NCI-H1417 (cell line): ENCODE measurements around the gene GMNN.
"Not testable (repeated sequence)": the region's sequence is repeated elsewhere in the genome, so short reads cannot be mapped to it uniquely, and the experiment has no call there.

Experiments
- DNase-seq, 3 experiments: peaks; one replicate each; lab custom pipeline; 2025; lab: John Stamatoyannopoulos, UW

GMNN gene

DNA sequence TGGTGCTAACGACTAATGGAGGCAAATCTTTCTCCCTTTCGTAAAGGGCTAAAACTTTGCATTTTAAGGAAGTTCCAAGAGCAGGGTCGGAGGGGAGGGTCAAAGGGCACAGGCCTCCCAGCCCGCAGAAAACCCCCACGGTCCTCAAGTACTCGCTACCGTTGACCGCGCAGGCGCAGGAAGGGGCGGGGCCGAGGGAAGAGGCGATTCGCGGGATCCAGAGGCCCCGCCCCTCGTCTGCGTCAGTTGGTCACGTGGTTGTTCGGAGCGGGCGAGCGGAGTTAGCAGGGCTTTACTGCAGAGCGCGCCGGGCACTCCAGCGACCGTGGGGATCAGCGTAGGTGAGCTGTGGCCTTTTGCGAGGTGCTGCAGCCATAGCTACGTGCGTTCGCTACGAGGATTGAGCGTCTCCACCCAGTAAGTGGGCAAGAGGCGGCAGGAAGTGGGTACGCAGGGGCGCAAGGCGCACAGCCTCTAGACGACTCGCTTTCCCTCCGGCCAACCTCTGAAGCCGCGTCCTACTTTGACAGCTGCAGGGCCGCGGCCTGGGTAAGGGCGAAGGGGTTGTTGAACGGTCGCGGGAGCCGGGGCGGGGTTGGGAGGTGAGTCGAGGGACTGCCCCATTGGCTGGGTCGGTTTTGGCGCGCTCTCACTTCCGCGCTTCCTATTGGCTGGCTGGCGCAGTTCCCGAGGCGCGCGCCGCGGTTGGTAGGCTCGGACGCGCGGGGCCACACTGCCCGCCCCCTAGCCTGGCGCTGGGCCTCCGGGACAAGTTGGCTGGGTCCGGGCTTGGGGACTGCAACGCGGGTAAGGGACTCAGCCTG, at the start of gene GMNN:
TSS of gene GMNN (plus strand) at position 242 of the 824 bp plus-strand sequence. CDS start 2,310 bp downstream, outside the sequence.
- peak; percentile 95 to 98 (median 97) for DNase-seq

DNA sequence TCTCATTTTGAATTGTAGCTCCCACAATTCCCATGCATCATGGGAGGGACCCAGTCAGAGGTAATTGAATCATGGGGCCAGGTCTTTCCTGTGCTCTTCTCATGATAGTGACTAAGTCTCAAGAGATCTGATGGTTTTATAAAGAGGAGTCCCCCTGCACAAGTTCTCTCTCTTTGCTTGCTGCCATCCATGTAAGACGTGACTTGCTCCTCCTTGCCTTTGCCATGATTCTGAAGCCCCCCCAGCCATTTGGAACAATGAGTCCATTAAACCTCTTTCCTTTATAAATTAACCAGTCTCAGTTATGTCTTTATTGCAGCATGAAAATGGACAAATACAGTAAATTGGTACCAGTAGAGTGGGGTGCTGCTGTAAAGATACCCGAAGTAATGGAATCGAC, 44.1 kb upstream of the GMNN start:
- DNase-seq, result not testable (repeated sequence)

DNA sequence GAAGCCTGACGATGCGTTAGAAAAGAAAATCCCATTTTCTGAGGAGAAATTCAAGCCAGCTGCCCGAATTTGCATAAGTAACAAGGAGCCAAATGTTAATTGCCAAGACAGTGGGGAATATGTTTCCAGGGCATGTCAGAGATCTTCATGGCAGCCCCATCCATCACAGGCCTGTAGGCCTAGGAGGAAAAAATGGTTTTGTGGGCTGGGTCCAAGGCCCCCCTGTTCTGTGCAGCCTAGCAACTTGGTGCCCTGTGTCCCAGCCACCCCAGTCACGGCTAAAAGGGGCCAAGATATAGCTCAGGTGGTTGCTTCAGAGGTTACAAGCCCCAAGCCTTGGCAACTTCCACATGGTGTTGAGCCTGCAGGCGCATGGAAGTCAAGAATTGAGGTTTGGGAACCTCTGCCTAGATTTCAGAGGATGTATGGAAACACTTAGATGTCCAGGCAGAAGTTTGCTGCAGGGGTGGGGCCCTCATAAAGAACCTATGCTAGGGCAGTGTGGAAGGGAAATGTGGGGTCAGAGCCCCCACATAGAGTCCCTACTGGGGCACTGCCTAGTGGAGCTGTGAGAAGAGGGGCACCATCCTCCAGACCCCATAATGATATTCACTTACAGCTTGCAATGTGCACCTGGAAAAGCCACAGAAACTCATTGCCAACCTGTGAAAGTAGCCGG, 43.1 kb upstream of the GMNN start:
- not testable (repeated sequence) for DNase-seq

DNA sequence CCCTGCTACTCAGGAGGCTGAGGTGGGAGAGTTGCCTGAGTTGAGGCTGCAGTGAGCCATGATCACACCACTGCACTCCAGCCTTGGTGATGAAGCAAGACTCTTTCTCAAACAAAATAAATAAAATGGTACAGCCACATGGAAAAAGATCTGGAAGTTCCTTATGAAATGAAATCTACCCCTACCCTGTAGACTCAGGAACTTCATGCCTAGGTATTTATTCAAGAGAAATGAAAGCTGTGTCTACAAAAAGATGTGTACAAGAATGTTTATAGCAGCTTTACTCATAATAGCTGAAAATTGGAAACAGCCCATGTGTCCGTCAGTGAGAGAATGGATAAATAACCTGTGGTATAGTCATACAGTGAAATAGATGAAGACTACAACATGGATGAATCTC, 40.6 kb upstream of the GMNN start:
- no peak for DNase-seq

DNA sequence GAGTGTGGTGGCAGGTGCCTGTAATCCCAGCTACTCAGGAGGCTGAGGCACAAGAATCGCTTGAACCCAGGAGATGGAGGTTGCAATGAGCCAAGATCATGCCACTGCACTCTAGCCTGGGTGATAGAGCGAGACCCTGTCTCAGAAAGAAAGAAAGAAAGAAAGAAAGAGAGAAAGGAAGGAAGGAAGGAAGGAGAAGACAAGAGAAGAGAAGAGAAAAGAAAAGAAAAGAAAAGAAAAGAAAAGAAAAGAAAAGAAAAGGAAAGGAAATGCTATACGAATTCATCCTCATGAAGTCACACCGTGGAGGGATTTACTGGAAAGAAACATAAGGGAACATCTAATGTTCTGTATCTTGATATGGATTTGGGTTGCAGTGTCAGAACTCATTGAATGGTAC, 40.0 kb upstream of the GMNN start:
- not testable (repeated sequence) for DNase-seq

DNA sequence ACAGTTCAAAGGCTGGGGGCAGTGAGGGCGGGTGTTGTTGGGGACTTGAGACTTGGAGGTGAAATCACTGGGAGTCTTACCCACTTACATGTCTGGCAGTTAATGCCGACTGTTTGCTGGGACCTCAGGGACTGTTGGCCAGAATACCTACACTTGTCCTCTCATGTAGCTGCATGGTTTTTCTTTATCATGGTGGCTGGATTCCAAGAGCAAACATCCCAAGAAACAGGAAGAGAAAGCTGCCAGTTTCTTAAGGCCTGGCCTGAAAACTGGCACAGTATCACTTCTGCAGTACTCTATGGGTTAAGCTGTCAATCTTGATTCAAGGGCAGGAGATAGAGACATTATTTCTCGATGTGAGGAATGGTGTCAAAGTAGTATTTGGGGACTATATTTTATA, 36.0 kb upstream of the GMNN start:
- no peak for DNase-seq

DNA sequence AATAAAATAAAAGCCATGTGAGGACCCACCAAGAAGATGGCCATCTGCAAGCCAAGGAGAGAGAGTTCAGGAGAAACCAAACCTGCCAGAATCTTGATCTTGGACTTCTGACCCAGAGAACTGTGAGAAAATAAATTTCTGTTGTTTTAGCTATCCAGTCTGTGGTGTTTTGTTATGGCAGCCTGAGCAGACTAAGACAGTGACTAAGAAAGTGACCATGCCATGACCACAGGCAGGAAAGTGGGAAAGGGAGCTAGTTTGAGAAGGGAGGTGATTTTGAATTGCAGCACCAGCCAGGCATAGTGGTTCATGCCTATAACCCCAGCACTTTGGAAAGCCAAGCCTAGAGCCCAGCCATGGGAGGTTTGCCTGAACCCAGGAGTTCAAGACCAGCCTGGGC, 33.9 kb upstream of the GMNN start:
- DNase-seq, result no peak

DNA sequence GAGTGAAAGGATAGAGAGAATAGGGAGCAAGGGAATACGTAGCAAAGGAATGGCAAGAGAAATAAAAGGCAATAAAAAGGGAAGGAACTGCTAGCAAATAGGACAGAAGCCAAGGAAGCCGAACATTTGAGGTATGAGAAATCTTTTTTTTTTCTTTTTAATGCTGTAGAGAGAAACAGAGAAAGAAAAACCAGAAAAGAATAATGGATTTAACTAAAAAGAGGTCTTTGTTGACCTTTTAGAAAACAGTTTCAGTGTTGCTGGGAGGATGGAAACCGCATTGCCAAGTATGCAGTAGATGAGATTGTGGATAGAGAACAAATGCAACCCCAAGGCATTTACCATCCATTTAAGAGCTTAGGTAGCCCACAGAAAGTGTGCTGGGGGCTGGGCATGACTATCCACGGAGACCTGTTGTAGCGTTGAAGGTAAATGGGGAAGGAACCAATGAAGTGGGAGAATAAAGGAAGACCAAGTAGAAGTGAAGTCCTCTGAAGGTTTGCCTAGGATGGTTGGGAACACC, 32.5 kb upstream of the GMNN start:
- DNase-seq, result no peak

DNA sequence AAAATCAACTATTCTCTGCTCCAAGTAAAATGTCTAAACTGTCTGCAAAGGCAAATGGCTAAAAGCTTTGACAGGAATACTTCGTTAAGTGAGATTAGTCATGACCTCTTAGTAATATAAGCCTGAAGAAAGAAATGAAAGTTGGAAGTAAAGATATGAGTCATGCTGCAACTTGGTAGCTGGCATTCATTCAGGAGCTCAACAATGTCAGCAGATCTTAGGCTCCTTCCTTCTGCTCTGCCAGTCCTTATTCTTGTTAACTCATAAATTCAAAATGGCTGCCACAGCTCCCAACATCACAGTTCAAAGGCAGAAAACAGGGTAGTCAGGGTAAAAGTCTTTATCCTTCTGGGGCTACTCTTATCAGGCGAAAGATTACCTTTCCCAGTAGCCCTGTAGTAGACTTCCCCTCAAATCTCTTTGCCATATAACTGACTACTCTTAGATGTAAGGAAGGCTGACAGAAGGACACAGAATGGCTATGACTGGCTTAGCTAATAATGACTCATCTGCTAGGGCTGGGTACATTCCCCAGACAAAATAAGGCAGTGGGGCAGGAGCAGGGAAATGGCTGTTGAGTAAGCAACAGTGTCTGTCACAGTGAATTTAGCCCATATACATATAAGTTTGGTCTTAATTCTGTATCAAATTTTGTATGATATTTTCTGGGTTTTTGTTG, 31.3 kb upstream of the GMNN start:
- no peak for DNase-seq

DNA sequence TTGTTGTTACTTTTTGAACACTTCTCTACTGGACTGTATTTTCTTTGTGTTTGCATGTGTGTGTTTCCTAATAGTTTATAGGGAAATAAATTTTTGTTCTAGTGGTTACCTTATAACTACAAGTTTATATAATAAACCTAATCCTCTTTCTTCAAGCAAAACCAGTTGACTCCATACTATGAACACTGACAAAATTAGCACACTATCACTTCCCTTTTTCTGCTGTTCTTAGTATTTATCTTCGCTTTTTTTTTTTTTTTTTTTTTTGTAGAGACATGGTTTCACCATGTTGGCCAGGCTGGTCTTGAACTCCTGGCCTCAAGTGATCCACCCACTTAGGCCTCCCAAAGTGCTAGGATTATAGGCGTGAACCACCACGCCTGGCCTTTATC, 30.8 kb upstream of the GMNN start:
- DNase-seq, result no peak

DNA sequence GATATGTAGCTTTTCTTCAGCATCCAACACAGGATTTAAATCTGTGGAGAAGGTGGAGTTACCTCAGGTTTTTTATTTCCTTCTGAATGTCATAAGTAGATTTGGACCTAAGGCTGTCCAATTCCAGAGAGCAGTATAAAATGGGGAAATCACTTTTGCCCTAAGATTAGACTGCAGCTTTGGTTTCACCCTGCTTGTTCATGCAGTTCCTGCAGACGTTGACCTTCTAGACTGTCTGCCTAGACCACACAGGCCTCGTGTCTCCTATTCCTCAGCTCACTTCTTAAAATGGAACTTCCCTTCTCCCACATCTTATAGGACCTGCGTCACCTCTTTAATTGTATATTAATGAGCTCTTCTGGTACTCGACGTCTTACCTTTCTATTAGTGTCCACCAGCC, 29.8 kb upstream of the GMNN start:
- no peak for DNase-seq

DNA sequence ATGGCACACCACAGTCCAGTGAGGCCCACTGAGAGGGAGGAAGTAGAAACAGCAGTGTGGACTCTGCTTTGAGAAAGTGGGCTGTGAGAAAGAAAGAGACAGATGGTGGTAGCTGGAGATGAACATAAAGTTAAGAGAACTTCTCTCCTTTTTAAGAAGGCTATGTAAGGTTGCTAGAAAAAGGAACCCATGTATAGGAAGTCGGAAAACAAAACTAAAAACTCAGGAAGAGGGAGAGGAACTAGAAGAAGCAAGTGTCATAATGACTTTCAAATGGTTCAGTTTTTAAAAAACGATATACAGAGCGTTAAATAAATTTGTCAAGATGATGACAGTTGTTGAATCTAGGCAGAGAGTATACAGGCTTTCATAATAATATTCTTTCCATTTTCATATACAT, 25.4 kb upstream of the GMNN start:
- DNase-seq, result no peak

DNA sequence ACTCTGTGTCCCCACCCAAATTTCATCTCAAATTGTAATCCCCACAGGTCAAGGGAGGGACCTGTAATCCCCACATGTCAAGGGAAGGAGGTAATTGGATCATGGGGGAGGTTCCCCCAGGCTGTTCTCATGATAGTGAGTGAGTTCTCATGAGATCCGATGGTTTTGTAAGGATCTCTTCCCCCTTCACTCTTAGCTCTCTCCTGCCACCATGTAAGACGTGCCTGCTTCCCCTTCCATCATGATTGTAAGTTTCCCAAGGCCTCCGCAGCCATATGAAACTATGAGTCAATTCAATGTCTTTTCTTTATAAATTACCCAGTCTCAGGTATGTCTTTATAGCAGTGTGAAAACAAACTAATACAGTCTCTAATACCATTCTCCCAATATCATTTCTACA, 23.9 kb upstream of the GMNN start:
- DNase-seq, result not testable (repeated sequence)

DNA sequence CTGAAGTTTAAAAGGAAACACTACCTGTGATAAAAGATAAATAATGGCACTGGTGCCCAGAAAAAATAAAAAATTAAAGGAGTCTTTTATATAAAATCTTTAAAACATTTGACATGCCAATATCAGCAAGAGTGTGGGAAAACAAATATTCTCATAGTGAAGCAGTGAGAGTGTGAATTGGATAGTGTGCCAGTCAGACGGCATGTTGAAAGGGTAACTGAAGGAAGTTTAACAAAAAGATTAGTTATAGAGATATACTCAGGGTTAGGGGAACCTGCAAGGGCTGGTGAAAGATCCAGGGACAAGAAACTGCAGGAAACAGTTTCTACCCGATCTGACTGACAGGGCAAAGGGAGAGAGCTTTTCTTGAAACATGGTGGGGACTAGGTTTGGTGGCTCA, 22.2 kb upstream of the GMNN start:
- DNase-seq, result no peak

DNA sequence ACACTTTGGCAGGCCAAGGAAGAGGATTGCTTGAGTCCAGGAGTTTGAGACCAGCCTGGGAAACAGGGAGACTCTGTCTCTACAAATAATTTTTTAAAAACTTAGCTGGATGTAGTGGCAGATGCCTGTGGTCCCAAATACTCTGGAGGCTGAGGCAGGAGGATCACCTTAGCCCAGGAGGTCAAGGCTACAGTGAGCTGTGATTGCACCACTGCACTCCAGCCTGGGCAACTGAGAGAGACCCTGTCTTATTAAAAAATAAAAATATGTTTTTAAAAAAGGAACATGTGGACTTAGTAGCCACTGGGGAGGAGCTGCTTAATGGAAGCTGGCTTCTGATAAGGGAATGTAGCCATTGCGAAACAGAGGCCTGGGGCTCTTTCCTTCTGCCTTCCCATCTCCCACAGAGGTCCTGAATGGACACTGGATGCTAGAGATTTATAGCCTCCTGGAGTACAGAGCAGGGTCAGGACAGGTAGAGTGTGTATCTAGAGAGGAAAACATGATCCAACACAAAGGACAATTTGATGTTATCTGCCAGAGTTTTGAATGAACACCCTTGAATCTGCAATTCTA, 21.7 kb upstream of the GMNN start:
- DNase-seq, result no peak

DNA sequence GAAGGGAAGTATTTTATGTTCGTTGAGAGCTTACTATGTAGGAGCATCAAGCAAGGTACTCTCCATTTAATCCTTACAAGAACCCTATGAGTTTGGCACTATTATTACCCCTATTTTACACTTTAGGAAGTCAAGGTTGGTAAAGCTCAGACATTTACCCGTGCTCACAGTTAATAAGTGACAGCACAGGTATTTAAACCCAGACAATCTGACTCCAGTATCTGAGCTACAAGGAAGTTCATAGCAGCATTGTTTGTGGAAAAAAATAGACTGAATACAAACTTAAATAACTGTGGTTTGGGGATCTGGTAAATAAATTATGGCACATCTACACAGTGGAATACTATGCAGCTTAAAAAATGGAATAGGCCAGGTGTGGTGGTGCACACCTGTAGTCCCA, 21.2 kb upstream of the GMNN start:
- no peak for DNase-seq

DNA sequence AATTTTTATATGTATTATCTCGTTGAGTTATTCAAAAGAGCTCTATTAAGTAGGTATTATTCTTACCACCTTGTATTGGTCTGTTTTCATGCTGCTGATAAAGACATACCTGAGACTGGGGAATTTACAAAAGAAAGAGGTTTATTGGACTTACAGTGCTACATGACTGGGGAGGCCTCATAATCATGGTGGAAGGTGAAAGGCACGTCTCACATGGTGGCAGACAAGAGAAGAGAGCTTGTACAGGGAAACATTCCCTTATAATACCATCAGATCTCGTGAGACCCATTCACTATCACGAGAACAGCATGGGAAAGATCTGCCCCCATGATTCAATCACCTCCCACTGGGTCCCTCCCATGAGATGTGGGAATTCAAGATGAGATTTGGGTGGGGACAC, 20.4 kb upstream of the GMNN start:
- DNase-seq, result not testable (repeated sequence)

DNA sequence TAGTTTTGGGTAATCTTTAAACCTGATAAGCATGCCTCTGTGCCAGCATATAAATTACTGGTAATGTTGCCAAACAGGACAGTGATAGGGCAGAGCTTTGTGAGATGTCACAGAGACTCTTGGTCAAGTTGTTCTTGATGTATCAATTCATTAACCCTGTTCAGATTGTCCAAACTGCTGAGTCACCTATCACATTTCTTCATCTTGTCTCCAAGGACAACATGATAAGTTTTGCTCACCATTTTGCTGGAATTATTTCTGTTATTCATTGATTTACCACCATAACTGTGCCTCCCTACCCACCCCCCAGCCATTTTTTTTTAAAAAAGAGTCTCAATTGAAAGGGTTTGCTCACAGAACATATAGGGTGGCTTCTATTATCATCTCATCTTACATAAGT, 19.5 kb upstream of the GMNN start:
- no peak for DNase-seq

DNA sequence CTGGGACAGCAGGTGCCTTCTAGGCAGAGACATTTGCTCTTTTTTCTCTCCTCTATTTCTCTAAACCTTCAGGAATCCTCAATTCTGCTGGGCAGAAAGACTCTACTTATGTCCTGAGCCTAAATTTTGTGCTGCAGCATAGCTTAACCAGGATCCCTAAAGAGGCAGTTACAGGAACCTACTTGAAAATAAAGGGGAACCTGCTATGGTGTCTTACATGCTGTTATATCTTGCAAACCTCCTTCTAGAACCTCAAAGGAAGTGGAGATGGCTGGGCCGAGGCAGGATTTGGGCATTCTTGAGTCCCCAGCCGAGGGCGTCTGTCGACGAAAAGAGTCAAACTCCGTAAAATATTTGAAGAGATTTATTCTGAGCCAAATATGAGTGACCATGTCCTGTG, 17.1 kb upstream of the GMNN start:
- no peak for DNase-seq

DNA sequence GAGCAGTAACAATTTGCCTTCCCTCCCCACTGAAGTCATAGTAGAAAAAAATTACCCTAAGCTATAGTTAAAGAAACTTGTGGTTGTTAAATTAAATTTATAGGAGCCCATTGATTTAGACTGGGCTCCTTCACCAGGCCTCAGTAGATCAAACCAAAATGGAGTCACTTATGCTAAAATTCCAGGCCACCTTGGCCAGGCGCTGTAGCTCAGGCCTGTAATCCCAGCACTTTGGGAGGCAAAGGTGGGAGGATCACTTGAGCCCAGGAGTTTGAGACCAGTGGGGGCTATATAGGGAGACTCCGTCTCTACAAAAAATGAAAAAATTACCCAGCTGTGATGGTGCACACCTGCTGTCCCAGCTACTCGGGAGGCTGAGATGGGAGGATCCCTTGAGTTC, 15.0 kb upstream of the GMNN start:
- no peak for DNase-seq

DNA sequence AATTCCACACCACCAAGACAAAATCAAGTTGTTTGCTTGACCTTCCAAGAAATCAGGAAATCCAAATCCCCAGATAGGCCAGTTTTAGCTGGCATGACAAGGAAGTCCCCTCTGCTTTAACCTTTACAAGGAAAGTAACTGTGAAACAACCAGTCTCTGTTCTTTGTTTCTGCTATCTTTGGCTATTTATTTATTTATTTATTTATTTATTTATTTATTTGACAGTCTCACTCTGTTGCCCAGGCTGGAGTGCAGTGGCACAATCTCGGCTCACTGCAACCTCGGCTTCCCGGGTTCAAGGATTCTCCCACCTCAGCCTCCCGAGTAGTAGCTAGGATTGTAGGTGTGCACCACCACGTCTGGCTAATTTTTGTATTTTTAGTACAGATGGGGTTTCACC, 14.5 kb upstream of the GMNN start:
- no peak for DNase-seq

DNA sequence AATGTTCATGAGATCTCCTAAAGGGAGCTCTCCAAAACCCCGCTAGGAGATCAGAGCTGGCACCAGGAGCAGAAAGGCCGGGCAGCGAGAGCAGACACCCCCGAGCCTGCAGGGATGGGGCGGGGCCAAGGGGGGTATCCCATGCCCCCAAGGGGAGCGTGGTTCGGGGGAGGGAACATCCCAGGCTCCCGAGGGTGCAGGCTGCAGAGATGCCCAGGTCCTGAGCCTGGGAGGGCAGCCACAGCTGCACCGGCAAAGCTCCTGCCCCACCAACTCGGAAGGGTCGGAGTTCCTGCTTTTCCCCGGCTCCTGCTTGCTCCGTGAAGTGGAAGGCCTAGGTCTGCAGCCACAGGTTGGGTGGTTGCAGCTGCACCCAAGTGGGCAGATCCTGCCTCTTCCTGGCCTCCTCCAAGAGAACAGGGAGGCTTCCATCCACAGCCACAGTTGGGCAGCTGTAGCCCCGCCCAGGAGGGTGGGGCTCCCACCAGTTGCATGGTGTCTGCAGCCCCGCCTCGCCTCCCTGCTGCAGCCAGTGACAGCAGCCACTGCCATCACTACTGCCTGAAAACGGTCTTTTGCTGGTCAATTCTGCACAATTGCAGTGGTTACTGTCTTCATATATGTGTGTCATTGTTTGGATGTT, 13.4 kb upstream of the GMNN start:
- peak in 1 of 3 experiments; percentile 2 for DNase-seq
